PC-3 (cell line): ENCODE measurements around the gene SPEM3. TPM values are rescaled to one million over a fixed set of nuclear protein-coding genes. Genes with fewer than 3 reads are reported as not detected.

ENCODE experiments used
- ATAC-seq: fragments of 200-7000 bp; cut with Tn5 transposase; 2 replicates; pipeline ENCODE4 v1.9.1; 2020; ENCODE audit warnings: mild to moderate bottlenecking, moderate library complexity
- BruUV-seq: library from RNA; stranded (reverse); fragments of 400-500 nt; replicated peaks from 2 replicates; lab custom pipeline; 2021; lab: Mats Ljungman, UMichigan
- CTCF ChIA-PET: fragments of 300-600 bp; sonication (Branson Sonifier 250); formaldehyde crosslinking; loops from one replicate; lab custom pipeline; 2022; ENCODE audit warnings: antibody characterized with exemption; lab: Charles Lee
- POLR2A ChIA-PET: fragments of 300-600 bp; sonication (Branson Sonifier 250); formaldehyde crosslinking; loops from one replicate; lab custom pipeline; 2022; ENCODE audit warnings: antibody characterized with exemption; ENCODE audit not compliant: unreplicated experiment; lab: Charles Lee
- DNase-seq: peaks from one replicate; pipeline ENCODE4 v3.0.0-alpha.2; 2015
- H2AFZ ChIP-seq: fragments of 300-600 bp; sonication (generic); 2 replicates; pipeline ENCODE4 v1.6.0; 2016; ENCODE audit warnings: antibody characterized with exemption, low read length
- H3F3A ChIP-seq: fragments of 300-600 bp; sonication (generic); one replicate; pipeline ENCODE4 v1.6.0; 2017; ENCODE audit warnings: antibody characterized with exemption, low read length, control low read depth, mild to moderate bottlenecking; ENCODE audit not compliant: unreplicated experiment
- H3K27ac ChIP-seq: fragments of 300-600 bp; sonication (generic); 2 replicates; pipeline ENCODE4 v1.5.1; 2016; ENCODE audit warnings: mild to moderate bottlenecking, low read length
- H3K27me3 ChIP-seq: fragments of 300-600 bp; sonication (generic); 2 replicates; pipeline ENCODE4 v1.6.1; 2016; ENCODE audit warnings: low read length, mixed read lengths
- H3K36me3 ChIP-seq: fragments of 300-600 bp; sonication (generic); 2 replicates; pipeline ENCODE4 v1.6.1; 2016; ENCODE audit warnings: low read depth, mixed run types, low read length, mixed read lengths
- H3K4me1 ChIP-seq: fragments of 300-600 bp; sonication (generic); 2 replicates; pipeline ENCODE4 v1.5.1; 2016; ENCODE audit warnings: low read length; ENCODE audit not compliant: insufficient read depth
- H3K4me2 ChIP-seq: fragments of 300-600 bp; sonication (generic); 2 replicates; pipeline ENCODE4 v1.6.0; 2016; ENCODE audit warnings: low read length
- H3K4me3 ChIP-seq: fragments of 300-600 bp; sonication (generic); 2 replicates; pipeline ENCODE4 v1.5.1; 2016; ENCODE audit warnings: mild to moderate bottlenecking, low read length, mixed read lengths
- H3K79me2 ChIP-seq: fragments of 300-600 bp; sonication (generic); 2 replicates; pipeline ENCODE4 v1.6.1; 2017; ENCODE audit warnings: low read length, mixed read lengths
- H3K9ac ChIP-seq: fragments of 300-600 bp; sonication (generic); 2 replicates; pipeline ENCODE4 v1.6.0; 2016; ENCODE audit warnings: mild to moderate bottlenecking, low read length
- H3K9me2 ChIP-seq: fragments of 300-600 bp; sonication (generic); replicated peaks from 2 replicates; pipeline ENCODE4 v1.6.1; 2016; ENCODE audit warnings: mixed run types, low read length, mixed read lengths
- H3K9me3 ChIP-seq: fragments of 300-600 bp; sonication (generic); 2 replicates; pipeline ENCODE4 v1.6.1; 2016; ENCODE audit warnings: low read length, mixed read lengths
- H4K20me1 ChIP-seq: fragments of 300-600 bp; sonication (generic); 2 replicates; pipeline ENCODE4 v1.6.1; 2016; ENCODE audit warnings: low read length, mixed read lengths
- EZH2 ChIP-seq: fragments of 300-600 bp; sonication (generic); IDR thresholded peaks from one replicate; pipeline ENCODE4 v1.6.1; 2017; ENCODE audit warnings: antibody characterized with exemption, mild to moderate bottlenecking, low read length; ENCODE audit not compliant: unreplicated experiment
- EZH2phosphoT487 ChIP-seq: fragments of 300-600 bp; sonication (generic); IDR thresholded peaks from 2 replicates; pipeline ENCODE4 v1.6.1; 2018; ENCODE audit warnings: mild to moderate bottlenecking, antibody characterized with exemption, low read length, borderline replicate concordance
- intact Hi-C: fragments of 100-400 bp; cut with micrococcal nuclease; formaldehyde crosslinking; loops from 2 replicates; pipeline ENCODE4 v1.9.0; 2023
- total RNA-seq: library from RNA; depleted of rRNA; stranded (reverse); fragments of >200 nt; gene quantifications from 2 replicates; pipeline ENCODE4 v1.2.3, GENCODE V29; 2014
- TF ChIP-seq, protein P1 (sequence below): fragments of 300-600 bp; sonication (generic); conservative IDR thresholded peaks from 2 replicates; pipeline ENCODE4 v1.5.1; 2017; ENCODE audit warnings: antibody characterized with exemption, low read depth, mild to moderate bottlenecking, low read length

SPEM3 gene
- total RNA-seq, 1 experiment from 2014 or later = not detected

DNA sequence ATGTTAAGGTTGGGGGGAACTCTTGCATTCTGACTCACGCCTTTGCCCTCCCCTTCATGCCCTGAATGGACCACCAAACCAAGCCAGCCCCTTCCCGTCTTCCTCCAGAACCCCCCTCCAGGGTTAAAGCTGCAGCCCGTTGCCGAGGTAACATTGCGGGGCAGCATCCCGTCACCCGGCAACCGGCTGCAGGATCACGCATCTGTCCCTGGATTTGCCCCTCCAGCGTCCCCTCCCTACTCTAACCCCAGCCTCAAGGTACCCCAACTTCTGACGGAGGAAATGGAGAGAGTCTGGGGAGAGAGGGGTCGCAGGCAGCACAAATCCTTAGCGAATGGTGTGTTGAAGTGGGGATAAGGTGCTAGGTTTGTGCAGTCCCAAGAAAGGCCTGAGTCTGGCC is 21.6 kb upstream of the SPEM3 start:
- no peak overlapping the region for H3K9ac ChIP-seq
- H3K9me2 ChIP-seq = no peaks in the 10 kb centered on the region
- H3K36me3 ChIP-seq = no peaks in the 10 kb centered on the region
- H3K4me2 ChIP-seq = no peak overlapping the region
- TF ChIP-seq, protein P1, sequence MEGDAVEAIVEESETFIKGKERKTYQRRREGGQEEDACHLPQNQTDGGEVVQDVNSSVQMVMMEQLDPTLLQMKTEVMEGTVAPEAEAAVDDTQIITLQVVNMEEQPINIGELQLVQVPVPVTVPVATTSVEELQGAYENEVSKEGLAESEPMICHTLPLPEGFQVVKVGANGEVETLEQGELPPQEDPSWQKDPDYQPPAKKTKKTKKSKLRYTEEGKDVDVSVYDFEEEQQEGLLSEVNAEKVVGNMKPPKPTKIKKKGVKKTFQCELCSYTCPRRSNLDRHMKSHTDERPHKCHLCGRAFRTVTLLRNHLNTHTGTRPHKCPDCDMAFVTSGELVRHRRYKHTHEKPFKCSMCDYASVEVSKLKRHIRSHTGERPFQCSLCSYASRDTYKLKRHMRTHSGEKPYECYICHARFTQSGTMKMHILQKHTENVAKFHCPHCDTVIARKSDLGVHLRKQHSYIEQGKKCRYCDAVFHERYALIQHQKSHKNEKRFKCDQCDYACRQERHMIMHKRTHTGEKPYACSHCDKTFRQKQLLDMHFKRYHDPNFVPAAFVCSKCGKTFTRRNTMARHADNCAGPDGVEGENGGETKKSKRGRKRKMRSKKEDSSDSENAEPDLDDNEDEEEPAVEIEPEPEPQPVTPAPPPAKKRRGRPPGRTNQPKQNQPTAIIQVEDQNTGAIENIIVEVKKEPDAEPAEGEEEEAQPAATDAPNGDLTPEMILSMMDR = no peak
- TF ChIP-seq EZH2 = no peak
- TF ChIP-seq EZH2phosphoT487 = no peak
- no peaks in the 10 kb centered on the region for H3K9me3 ChIP-seq
- H3K4me1 ChIP-seq = peaks cover 9% of the 10 kb centered on the region
- DNase-seq (no peak), ATAC-seq (no peak)
- no peaks in the 10 kb centered on the region for H4K20me1 ChIP-seq
- peaks cover 6% of the 10 kb centered on the region; the same call in 1 of the 2 replicates for H3K79me2 ChIP-seq
- no peaks in the 10 kb centered on the region for H3F3A ChIP-seq
- BruUV-seq = no TSS peak
- H3K4me3 ChIP-seq = no peak overlapping the region
- intact Hi-C loops = no loop called here
- no peak overlapping the region for H2AFZ ChIP-seq
- POLR2A ChIA-PET = interaction anchor here (0.7 kb wide), 1 partner anchor 618 kb away, joined by 3 read pairs; no protein-coding TSS in a partner anchor
- no peak overlapping the region for H3K27ac ChIP-seq
- no peaks in the 10 kb centered on the region for H3K27me3 ChIP-seq
- CTCF ChIA-PET = no interaction called here

- Histone ChIP-seq H3K27me3 (no peaks in the 10 kb centered on the region), H3K4me3 (no peak within 1 kb of the TSS), H4K20me1 (no peaks in the 10 kb centered on the region), H3K27ac (no peak within 1 kb of the TSS), H3K4me1 (peaks cover 9% of the 10 kb centered on the region), H3K9me3 (no peaks in the 10 kb centered on the region), H3F3A (no peaks in the 10 kb centered on the region), H3K9ac (no peak within 1 kb of the TSS), H3K36me3 (no peaks in the 10 kb centered on the region), H2AFZ (no peak within 1 kb of the TSS), H3K9me2 (no peaks in the 10 kb centered on the region), H3K79me2 (peaks cover 6% of the 10 kb centered on the region; the same call in 1 of the 2 replicates), H3K4me2 (no peak within 1 kb of the TSS)
- no peak for DNase-seq
- no peak for ATAC-seq
- intact Hi-C loops = no loop called here
- POLR2A ChIA-PET = interaction anchor here (0.7 kb wide), 1 partner anchor 617 kb away, joined by 3 read pairs; no protein-coding TSS in a partner anchor
- TF ChIP-seq, protein P1 = no peak
- TF ChIP-seq EZH2phosphoT487 (no peak), EZH2 (no peak)
- CTCF ChIA-PET = no interaction called here
- BruUV-seq = no TSS peak
Observed at GRCh38 chr17:7407485-7408251, 21.0 kb upstream of the SPEM3 start, which contains the start of gene NLGN2. NLGN2 (plus strand) TSS chr17:7407845; CDS start chr17:7408256, 411 bp downstream.

DNA sequence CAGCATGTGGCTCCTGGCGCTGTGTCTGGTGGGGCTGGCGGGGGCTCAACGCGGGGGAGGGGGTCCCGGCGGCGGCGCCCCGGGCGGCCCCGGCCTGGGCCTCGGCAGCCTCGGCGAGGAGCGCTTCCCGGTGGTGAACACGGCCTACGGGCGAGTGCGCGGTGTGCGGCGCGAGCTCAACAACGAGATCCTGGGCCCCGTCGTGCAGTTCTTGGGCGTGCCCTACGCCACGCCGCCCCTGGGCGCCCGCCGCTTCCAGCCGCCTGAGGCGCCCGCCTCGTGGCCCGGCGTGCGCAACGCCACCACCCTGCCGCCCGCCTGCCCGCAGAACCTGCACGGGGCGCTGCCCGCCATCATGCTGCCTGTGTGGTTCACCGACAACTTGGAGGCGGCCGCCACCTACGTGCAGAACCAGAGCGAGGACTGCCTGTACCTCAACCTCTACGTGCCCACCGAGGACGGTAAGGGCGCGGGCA is 20.4 kb upstream of the SPEM3 start:
- H3K4me2 ChIP-seq = no peak overlapping the region
- H3K4me1 ChIP-seq = peaks cover 4% of the 10 kb centered on the region; the same call in 1 of the 2 replicates
- no peaks in the 10 kb centered on the region for H3K9me3 ChIP-seq
- H3K79me2 ChIP-seq = no peaks in the 10 kb centered on the region
- DNase-seq (no peak), ATAC-seq (no peak)
- BruUV-seq = no TSS peak
- no peak overlapping the region for H2AFZ ChIP-seq
- intact Hi-C loops = no loop called here
- H4K20me1 ChIP-seq = no peaks in the 10 kb centered on the region
- H3K27ac ChIP-seq = no peak overlapping the region
- H3K9ac ChIP-seq = no peak overlapping the region
- H3F3A ChIP-seq = no peaks in the 10 kb centered on the region
- no peaks in the 10 kb centered on the region for H3K27me3 ChIP-seq
- CTCF ChIA-PET = no interaction called here
- no peaks in the 10 kb centered on the region for H3K9me2 ChIP-seq
- POLR2A ChIA-PET = no interaction called here
- TF ChIP-seq EZH2phosphoT487 (no peak), EZH2 (no peak)
- TF ChIP-seq, protein P1 = no peak
- no peak overlapping the region for H3K4me3 ChIP-seq
- H3K36me3 ChIP-seq = no peaks in the 10 kb centered on the region
